A673 (cell line): ENCODE results near the gene TRIM50.
"Not testable (repeated sequence)": the region's sequence is repeated elsewhere in the genome, so short reads cannot be mapped to it uniquely, and the experiment has no call there.

Experiments
- EZH2 ChIP-seq: fragments of 200-600 bp; sonication (generic); IDR thresholded peaks from 2 replicates; pipeline ENCODE4 v1.6.1; 2017; ENCODE audit warnings: borderline replicate concordance, low read depth, mild to moderate bottlenecking, mixed read lengths, antibody characterized with exemption, low read length; ENCODE audit not compliant: poor library complexity, severe bottlenecking
- TF ChIP-seq, protein P1 (sequence below): fragments of 300-800, 200-600 bp; sonication (generic); conservative IDR thresholded peaks from 2 replicates; pipeline ENCODE4 v1.5.1; 2017; ENCODE audit warnings: low read depth, mild to moderate bottlenecking, antibody characterized with exemption, low read length, moderate library complexity, mixed read lengths

DNA sequence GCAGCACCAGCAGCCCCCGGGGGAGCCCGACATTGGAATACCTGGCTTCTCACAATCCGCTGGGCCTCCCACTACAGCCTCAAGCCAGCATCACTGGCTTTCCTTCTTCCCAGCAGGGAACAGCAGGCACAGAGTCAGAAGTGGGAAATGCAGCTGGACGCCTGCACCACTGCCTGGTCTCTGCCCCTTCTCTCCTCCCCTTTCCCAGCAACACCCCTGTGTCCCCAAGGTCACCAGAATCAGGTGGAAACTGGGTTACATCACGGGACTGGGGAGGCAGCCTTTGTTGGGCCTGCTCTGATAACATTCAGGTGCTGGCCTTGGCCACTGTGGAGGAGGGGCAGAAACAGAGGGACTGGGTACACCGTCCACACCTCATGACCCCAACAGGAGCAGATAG is 2.5 kb downstream of the TRIM50 start:
- TF ChIP-seq, protein P1, sequence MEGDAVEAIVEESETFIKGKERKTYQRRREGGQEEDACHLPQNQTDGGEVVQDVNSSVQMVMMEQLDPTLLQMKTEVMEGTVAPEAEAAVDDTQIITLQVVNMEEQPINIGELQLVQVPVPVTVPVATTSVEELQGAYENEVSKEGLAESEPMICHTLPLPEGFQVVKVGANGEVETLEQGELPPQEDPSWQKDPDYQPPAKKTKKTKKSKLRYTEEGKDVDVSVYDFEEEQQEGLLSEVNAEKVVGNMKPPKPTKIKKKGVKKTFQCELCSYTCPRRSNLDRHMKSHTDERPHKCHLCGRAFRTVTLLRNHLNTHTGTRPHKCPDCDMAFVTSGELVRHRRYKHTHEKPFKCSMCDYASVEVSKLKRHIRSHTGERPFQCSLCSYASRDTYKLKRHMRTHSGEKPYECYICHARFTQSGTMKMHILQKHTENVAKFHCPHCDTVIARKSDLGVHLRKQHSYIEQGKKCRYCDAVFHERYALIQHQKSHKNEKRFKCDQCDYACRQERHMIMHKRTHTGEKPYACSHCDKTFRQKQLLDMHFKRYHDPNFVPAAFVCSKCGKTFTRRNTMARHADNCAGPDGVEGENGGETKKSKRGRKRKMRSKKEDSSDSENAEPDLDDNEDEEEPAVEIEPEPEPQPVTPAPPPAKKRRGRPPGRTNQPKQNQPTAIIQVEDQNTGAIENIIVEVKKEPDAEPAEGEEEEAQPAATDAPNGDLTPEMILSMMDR, result not testable (repeated sequence)
- not testable (repeated sequence) for TF ChIP-seq EZH2
